HepG2 (cell line): ENCODE data around the gene OXLD1. TPM values are rescaled to one million over a fixed set of nuclear protein-coding genes. Genes with fewer than 3 reads are reported as not detected.

ENCODE experiments used
- ATM ChIP-seq: fragments of 450-650 bp; IDR thresholded peaks from 2 replicates; pipeline ENCODE4 v1.7.1; 2017; ENCODE audit warnings: mild to moderate bottlenecking, borderline replicate concordance
- CAMTA2 ChIP-seq: sonication (generic); formaldehyde crosslinking; IDR thresholded peaks from 2 replicates; pipeline ENCODE4 v1.4.0; 2020; ENCODE audit warnings: mild to moderate bottlenecking, missing genetic modification reagents, borderline replicate concordance
- GFI1 ChIP-seq: sonication (generic); formaldehyde crosslinking; IDR thresholded peaks from 2 replicates; pipeline ENCODE4 v1.5.0; 2020; ENCODE audit warnings: missing genetic modification reagents, mild to moderate bottlenecking, borderline replicate concordance
- HES4 ChIP-seq: sonication (generic); formaldehyde crosslinking; IDR thresholded peaks from 2 replicates; pipeline ENCODE4 v1.9.0; 2021; ENCODE audit warnings: mild to moderate bottlenecking, missing genetic modification reagents, borderline replicate concordance
- MEIS1 ChIP-seq: sonication (generic); formaldehyde crosslinking; IDR thresholded peaks from 2 replicates; pipeline ENCODE4 v1.9.0; 2021; ENCODE audit warnings: mild to moderate bottlenecking, missing genetic modification reagents, moderate library complexity, borderline replicate concordance
- SMYD3 ChIP-seq: sonication (generic); formaldehyde crosslinking; IDR thresholded peaks from 2 replicates; pipeline ENCODE4 v1.8.1; 2023; ENCODE audit warnings: mild to moderate bottlenecking, missing genetic modification reagents
- SOX13 ChIP-seq, 3 experiments: fragments of 450-650 bp in 1 of 3; sonication (generic) in 1 of 3; formaldehyde crosslinking in 1 of 3; IDR thresholded peaks in 2 of 3; conservative IDR thresholded peaks in 1 of 3; 2 replicates each; pipeline versions ENCODE4 v1.5.0 to v1.6.1; 2016 to 2020; ENCODE audit warnings: antibody characterized with exemption in 1 of 3, mild to moderate bottlenecking in 1 of 3, missing compliant biosample characterization in 1 of 3, missing genetic modification reagents in 1 of 3, moderate library complexity in 1 of 3
- ZNF138 ChIP-seq: sonication (generic); formaldehyde crosslinking; IDR thresholded peaks from 2 replicates; pipeline ENCODE4 v1.5.0; 2020; ENCODE audit warnings: mild to moderate bottlenecking, low read depth, missing genetic modification reagents
- ZNF274 ChIP-seq: sonication (generic); formaldehyde crosslinking; IDR thresholded peaks from 2 replicates; pipeline ENCODE4 v1.5.1; 2020; ENCODE audit warnings: mild to moderate bottlenecking, missing genetic modification reagents
- ZNF382 ChIP-seq: sonication (generic); formaldehyde crosslinking; IDR thresholded peaks from 2 replicates; pipeline ENCODE4 v1.5.0; 2020; ENCODE audit warnings: missing genetic modification reagents, mild to moderate bottlenecking, borderline replicate concordance
- ZNF709 ChIP-seq: sonication (generic); formaldehyde crosslinking; IDR thresholded peaks from 2 replicates; pipeline ENCODE4 v1.5.0; 2020; ENCODE audit warnings: mild to moderate bottlenecking, missing genetic modification reagents
- ZNF75D ChIP-seq: sonication (generic); formaldehyde crosslinking; IDR thresholded peaks from 2 replicates; pipeline ENCODE4 v1.8.1; 2023; ENCODE audit warnings: missing genetic modification reagents, mild to moderate bottlenecking, borderline replicate concordance
- ZNF782 ChIP-seq: sonication (generic); formaldehyde crosslinking; IDR thresholded peaks from 2 replicates; pipeline ENCODE4 v1.4.0; 2020; ENCODE audit warnings: missing genetic modification reagents, mild to moderate bottlenecking, borderline replicate concordance
- polyA plus RNA-seq, 8 experiments: library from polyadenylated mRNA; depleted of rRNA in 3 of 8; stranded (reverse) in 7 of 8; unstranded in 1 of 8; fragments of >200 nt; fragmentation: Illumina TruSeq in 4 of 8; extraction: Trizol in 4 of 8; gene quantifications; 2 replicates each; pipeline versions ENCODE4 v1.2.1 to v1.2.3, GENCODE V29; 2011 to 2016; ENCODE audit warnings: low read depth in 4 of 8, missing spikeins in 1 of 8, mixed read lengths in 1 of 8; ENCODE audit not compliant: insufficient read depth in 1 of 8
- total RNA-seq, 5 experiments: library from RNA; depleted of rRNA; stranded (reverse); fragments of >200 nt; fragmentation: Illumina TruSeq; extraction: Trizol; gene quantifications; 2 replicates each; pipeline ENCODE4 v1.2.3, GENCODE V29; 2016; ENCODE audit warnings: low read depth in 1 of 5
- TF ChIP-seq, protein P1 (sequence below): sonication (generic); formaldehyde crosslinking; IDR thresholded peaks from 2 replicates; pipeline ENCODE4 v1.9.0; 2022; ENCODE audit warnings: low read depth, missing genetic modification reagents
- TF ChIP-seq, protein P2 (sequence below): sonication (generic); formaldehyde crosslinking; IDR thresholded peaks from 2 replicates; pipeline ENCODE4 v1.5.1; 2020; ENCODE audit warnings: missing genetic modification reagents, mild to moderate bottlenecking, borderline replicate concordance
- TF ChIP-seq, protein P3 (sequence below): sonication (generic); formaldehyde crosslinking; IDR thresholded peaks from 2 replicates; pipeline ENCODE4 v1.4.0; 2020; ENCODE audit warnings: missing genetic modification reagents
- TF ChIP-seq, protein P4 (sequence below): sonication (generic); formaldehyde crosslinking; IDR thresholded peaks from 2 replicates; pipeline ENCODE4 v1.5.1; 2020; ENCODE audit warnings: missing genetic modification reagents, mild to moderate bottlenecking, borderline replicate concordance

Gene OXLD1
- total and polyA plus RNA-seq, 2 of the 13 experiments (the other 11 are each of a cell fraction or from before 2014, with no cell fraction given): 27.1 to 37.5 TPM

DNA sequence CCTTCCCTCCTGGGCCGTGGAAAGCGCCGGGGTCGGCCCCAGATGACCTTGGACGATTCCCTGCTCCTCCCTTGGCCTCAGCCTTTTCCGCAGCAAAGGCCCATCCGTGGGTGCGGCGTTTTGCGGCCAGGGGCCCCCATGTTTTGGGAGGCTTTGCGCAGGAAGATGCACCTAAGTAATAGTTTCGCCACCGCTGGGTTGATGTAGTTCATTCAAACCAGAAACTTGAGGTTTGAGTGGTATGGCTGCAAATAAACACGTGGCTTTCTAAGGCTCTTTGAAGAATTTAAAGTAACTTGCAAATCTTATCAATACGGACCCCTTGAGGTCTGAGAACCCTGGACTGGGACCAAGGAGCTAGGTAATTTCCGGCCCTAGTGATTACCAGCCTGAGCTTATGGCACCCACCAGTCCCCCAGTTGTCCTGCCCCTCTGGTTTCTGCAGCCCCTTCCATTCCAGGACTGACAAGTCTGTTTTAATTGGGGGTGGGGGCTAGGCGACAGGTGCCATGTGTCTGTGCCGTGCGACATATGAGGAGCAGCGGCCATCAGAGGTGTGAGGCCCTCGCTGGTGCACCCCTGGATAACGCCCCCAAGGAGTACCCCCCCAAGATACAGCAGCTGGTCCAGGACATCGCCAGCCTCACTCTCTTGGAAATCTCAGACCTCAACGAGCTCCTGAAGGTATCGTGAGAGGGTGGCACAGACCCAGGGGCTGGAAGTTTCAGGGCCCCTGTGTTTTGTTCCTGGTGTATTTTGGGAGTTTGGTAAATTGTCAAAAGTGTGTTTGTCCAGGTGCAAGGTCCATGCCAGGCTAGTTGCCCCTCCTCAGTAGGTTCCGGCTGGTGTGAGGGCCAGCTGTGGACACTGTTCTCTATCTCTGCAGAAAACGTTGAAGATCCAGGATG lies 37.6 kb upstream of the OXLD1 start (continued):
- TF ChIP-seq HES4 (CRISPR knock-in tag) (0 out of 2 replicates have a peak, but pooled peaks have one; percentile 1), ZNF138 (CRISPR knock-in tag) (0 out of 2 replicates have a peak, but pooled peaks have one; percentile 37), ZNF75D (no peak), ZNF782 (CRISPR knock-in tag) (0 out of 2 replicates have a peak, but pooled peaks have one; percentile 8), ATM (no peak), ZNF709 (CRISPR knock-in tag) (0 out of 2 replicates have a peak, but pooled peaks have one; percentile 30), SMYD3 (CRISPR knock-in tag) (no peak), SOX13 (IDR thresholded peaks at IDR 0.05) (no peak), SOX13 (CRISPR knock-in tag; conservative IDR thresholded peaks at IDR 0.05 in 1 of 2, IDR thresholded peaks at IDR 0.05 in 1 of 2) (no peak), ZNF382 (CRISPR knock-in tag) (no peak), CAMTA2 (no peak), MEIS1 (CRISPR knock-in tag) (no peak), ZNF274 (CRISPR knock-in tag) (peak; percentile 19; the same call in 1 of the 2 replicates), GFI1 (CRISPR knock-in tag) (no peak; the same call in 1 of the 2 replicates)
- TF ChIP-seq, protein P1, sequence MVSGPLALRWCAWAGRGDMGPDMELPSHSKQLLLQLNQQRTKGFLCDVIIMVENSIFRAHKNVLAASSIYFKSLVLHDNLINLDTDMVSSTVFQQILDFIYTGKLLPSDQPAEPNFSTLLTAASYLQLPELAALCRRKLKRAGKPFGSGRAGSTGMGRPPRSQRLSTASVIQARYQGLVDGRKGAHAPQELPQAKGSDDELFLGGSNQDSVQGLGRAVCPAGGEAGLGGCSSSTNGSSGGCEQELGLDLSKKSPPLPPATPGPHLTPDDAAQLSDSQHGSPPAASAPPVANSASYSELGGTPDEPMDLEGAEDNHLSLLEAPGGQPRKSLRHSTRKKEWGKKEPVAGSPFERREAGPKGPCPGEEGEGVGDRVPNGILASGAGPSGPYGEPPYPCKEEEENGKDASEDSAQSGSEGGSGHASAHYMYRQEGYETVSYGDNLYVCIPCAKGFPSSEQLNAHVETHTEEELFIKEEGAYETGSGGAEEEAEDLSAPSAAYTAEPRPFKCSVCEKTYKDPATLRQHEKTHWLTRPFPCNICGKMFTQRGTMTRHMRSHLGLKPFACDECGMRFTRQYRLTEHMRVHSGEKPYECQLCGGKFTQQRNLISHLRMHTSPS: peak; percentile 63; the same call in 1 of the 2 replicates
- TF ChIP-seq, protein P2, sequence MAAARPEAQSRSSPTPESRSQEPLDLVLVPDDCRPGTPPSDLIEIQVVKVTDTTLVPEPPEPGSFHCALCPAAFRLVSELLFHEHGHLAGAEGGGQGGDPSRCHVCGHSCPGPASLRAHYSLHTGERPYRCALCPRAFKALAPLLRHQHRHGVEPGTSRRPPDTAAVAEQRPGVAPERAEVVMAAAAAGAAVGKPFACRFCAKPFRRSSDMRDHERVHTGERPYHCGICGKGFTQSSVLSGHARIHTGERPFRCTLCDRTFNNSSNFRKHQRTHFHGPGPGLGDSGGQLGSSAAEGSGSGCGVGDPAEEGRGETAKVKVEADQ (CRISPR knock-in tag): no peak; the same call in 1 of the 2 replicates
- TF ChIP-seq, protein P3, sequence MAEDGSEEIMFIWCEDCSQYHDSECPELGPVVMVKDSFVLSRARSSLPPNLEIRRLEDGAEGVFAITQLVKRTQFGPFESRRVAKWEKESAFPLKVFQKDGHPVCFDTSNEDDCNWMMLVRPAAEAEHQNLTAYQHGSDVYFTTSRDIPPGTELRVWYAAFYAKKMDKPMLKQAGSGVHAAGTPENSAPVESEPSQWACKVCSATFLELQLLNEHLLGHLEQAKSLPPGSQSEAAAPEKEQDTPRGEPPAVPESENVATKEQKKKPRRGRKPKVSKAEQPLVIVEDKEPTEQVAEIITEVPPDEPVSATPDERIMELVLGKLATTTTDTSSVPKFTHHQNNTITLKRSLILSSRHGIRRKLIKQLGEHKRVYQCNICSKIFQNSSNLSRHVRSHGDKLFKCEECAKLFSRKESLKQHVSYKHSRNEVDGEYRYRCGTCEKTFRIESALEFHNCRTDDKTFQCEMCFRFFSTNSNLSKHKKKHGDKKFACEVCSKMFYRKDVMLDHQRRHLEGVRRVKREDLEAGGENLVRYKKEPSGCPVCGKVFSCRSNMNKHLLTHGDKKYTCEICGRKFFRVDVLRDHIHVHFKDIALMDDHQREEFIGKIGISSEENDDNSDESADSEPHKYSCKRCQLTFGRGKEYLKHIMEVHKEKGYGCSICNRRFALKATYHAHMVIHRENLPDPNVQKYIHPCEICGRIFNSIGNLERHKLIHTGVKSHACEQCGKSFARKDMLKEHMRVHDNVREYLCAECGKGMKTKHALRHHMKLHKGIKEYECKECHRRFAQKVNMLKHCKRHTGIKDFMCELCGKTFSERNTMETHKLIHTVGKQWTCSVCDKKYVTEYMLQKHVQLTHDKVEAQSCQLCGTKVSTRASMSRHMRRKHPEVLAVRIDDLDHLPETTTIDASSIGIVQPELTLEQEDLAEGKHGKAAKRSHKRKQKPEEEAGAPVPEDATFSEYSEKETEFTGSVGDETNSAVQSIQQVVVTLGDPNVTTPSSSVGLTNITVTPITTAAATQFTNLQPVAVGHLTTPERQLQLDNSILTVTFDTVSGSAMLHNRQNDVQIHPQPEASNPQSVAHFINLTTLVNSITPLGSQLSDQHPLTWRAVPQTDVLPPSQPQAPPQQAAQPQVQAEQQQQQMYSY (CRISPR knock-in tag): peak; percentile 32; the same call in 1 of the 2 replicates
- TF ChIP-seq, protein P4, sequence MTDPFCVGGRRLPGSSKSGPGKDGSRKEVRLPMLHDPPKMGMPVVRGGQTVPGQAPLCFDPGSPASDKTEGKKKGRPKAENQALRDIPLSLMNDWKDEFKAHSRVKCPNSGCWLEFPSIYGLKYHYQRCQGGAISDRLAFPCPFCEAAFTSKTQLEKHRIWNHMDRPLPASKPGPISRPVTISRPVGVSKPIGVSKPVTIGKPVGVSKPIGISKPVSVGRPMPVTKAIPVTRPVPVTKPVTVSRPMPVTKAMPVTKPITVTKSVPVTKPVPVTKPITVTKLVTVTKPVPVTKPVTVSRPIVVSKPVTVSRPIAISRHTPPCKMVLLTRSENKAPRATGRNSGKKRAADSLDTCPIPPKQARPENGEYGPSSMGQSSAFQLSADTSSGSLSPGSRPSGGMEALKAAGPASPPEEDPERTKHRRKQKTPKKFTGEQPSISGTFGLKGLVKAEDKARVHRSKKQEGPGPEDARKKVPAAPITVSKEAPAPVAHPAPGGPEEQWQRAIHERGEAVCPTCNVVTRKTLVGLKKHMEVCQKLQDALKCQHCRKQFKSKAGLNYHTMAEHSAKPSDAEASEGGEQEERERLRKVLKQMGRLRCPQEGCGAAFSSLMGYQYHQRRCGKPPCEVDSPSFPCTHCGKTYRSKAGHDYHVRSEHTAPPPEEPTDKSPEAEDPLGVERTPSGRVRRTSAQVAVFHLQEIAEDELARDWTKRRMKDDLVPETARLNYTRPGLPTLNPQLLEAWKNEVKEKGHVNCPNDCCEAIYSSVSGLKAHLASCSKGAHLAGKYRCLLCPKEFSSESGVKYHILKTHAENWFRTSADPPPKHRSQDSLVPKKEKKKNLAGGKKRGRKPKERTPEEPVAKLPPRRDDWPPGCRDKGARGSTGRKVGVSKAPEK (CRISPR knock-in tag): no peak
